Activated CD8-positive, alpha-beta memory T cell treated with anti-CD3 and anti-CD28 coated beads, Interleukin-2, amount 50 U/mL, for 4 hours (primary cell): ENCODE measurements around the gene CCDC69.
"Not testable (repeated sequence)": the region's sequence is repeated elsewhere in the genome, so short reads cannot be mapped to it uniquely, and the experiment has no call there.

Source experiments
- DNase-seq: peaks from one replicate; pipeline ENCODE4 v3.0.0-alpha.2; 2020

Gene CCDC69

GRCh38 chr5:151219789-151220188 is 4.1 kb downstream of the CCDC69 start:
- DNase-seq = no peak

GRCh38 chr5:151219138-151219537 is 4.8 kb downstream of the CCDC69 start:
- no peak for DNase-seq

- no peak for DNase-seq
These were observed 5.7 kb downstream of the CCDC69 start for GRCh38 chr5:151218177-151218576.

GRCh38 chr5:151216781-151217180 is 7.1 kb downstream of the CCDC69 start:
- no peak for DNase-seq

- no peak for DNase-seq
These were observed 8.4 kb downstream of the CCDC69 start for GRCh38 chr5:151215546-151215880.

- DNase-seq = no peak
These were observed 9.0 kb downstream of the CCDC69 start for GRCh38 chr5:151214614-151215545.

GRCh38 chr5:151213803-151214613 is 9.9 kb downstream of the CCDC69 start:
- DNase-seq = peak; percentile 78

GRCh38 chr5:151212406-151212798 is 11.5 kb downstream of the CCDC69 start:
- no peak for DNase-seq

GRCh38 chr5:151208481-151208914 is 15.4 kb downstream of the CCDC69 start:
- DNase-seq = no peak

GRCh38 chr5:151205411-151205810 is 18.5 kb downstream of the CCDC69 start:
- DNase-seq = no peak

- DNase-seq = no peak
These were observed 19.8 kb downstream of the CCDC69 start for GRCh38 chr5:151204051-151204450.

- peak; percentile 42 for DNase-seq
These were observed 21.3 kb downstream of the CCDC69 start for GRCh38 chr5:151202381-151203139.

- DNase-seq = no peak
These were observed 22.8 kb downstream of the CCDC69 start for GRCh38 chr5:151200913-151201595.

GRCh38 chr5:151199581-151200185 is 24.2 kb downstream of the CCDC69 start:
- no peak for DNase-seq

GRCh38 chr5:151198861-151199260 is 25.0 kb downstream of the CCDC69 start:
- DNase-seq = no peak

GRCh38 chr5:151197291-151197600 is 26.6 kb downstream of the CCDC69 start:
- not testable (repeated sequence) for DNase-seq

GRCh38 chr5:151196556-151197290 is 27.2 kb downstream of the CCDC69 start:
- DNase-seq = no peak

GRCh38 chr5:151195622-151196021 is 28.3 kb downstream of the CCDC69 start:
- peak; percentile 37 for DNase-seq

- no peak for DNase-seq
These were observed 31.3 kb downstream of the CCDC69 start for GRCh38 chr5:151192626-151193025.

- DNase-seq = no peak
These were observed 32.2 kb downstream of the CCDC69 start for GRCh38 chr5:151191661-151192060.

- no peak for DNase-seq
These were observed 34.7 kb downstream of the CCDC69 start for GRCh38 chr5:151189151-151189550.

- no peak for DNase-seq
These were observed 37.4 kb downstream of the CCDC69 start for GRCh38 chr5:151186538-151186937.
